Thyroid gland (tissue), 4 donors: Measurements from ENCODE around the gene TTC16. TPM values are rescaled to one million over a fixed set of nuclear protein-coding genes. Genes with fewer than 3 reads are reported as not detected.

ENCODE experiments used
- DNase-seq, 2 donors: peaks; one replicate each; pipeline ENCODE4 v3.0.0-alpha.2; 2019
- H3K27ac ChIP-seq, 3 donors: fragments of 200-600 bp; sonication (generic); 1 replicate in 2 of 3; 2 replicates in 1 of 3; pipeline ENCODE4 v1.5.1; 2016 to 2019; ENCODE audit warnings: mild to moderate bottlenecking in 1 of 3, moderate library complexity in 1 of 3
- H3K27me3 ChIP-seq: fragments of 200-600 bp; sonication (generic); one replicate; pipeline ENCODE4 v1.5.1; 2019
- H3K36me3 ChIP-seq, 2 donors: fragments of 200-600 bp; sonication (generic); one replicate each; pipeline ENCODE4 v1.5.1; 2016 to 2019
- H3K4me1 ChIP-seq, 2 donors: fragments of 200-600 bp; sonication (generic); one replicate each; pipeline ENCODE4 v1.5.1; 2017 to 2019
- H3K4me3 ChIP-seq, 3 donors: fragments of 200-600 bp; sonication (generic); replicated peaks in 1 of 3; 1 replicate in 2 of 3; 2 replicates in 1 of 3; pipeline ENCODE4 v1.5.1; 2016; ENCODE audit warnings: mild to moderate bottlenecking in 1 of 3
- H3K9me3 ChIP-seq: fragments of 200-600 bp; sonication (generic); one replicate; pipeline ENCODE4 v1.5.1; 2017
- CTCF ChIP-seq, 6 experiments: fragments of 200-600 bp in 3 of 6; fragments of 450-650 bp in 3 of 6; sonication (generic) in 3 of 6; IDR thresholded peaks; one replicate each; pipeline ENCODE4 v1.5.1; 2016 to 2019; ENCODE audit warnings: antibody characterized with exemption in 6 of 6, mild to moderate bottlenecking in 2 of 6, inconsistent platforms in 1 of 6, moderate library complexity in 1 of 6
- POLR2A ChIP-seq, 2 donors: fragments of 450-650 bp; IDR thresholded peaks; one replicate each; pipeline ENCODE4 v1.6.1; 2017; ENCODE audit warnings: antibody characterized with exemption in 2 of 2, mild to moderate bottlenecking in 2 of 2, moderate library complexity in 1 of 2
- WGBS, 2 donors: methylation state at CpG; one replicate each; pipeline ENCODE4 v1.1.5; 2017; 5-methylcytosine and 5-hydroxymethylcytosine counted together
- intact Hi-C: fragments of 100-400 bp; cut with DNase I; formaldehyde crosslinking; loops from one replicate; pipeline ENCODE4 v1.15.1; 2023
- total RNA-seq, 4 donors: library from RNA; depleted of rRNA; stranded (reverse); fragments of >200 nt; gene quantifications; one replicate each; pipeline ENCODE4 v1.2.3, GENCODE V29; 2016

The TTC16 gene
- total RNA-seq, 4 donors from 2014 or later = 0.40 to 0.45 (median 0.44) TPM; not detected in 1

- TF ChIP-seq CTCF (IDR thresholded peaks at IDR 0.05) (no peak), POLR2A (IDR thresholded peaks at IDR 0.05) (no peak)
- peaks cover 0 to 9% of the 10 kb centered on the region in 2 donors for H3K4me1 ChIP-seq
- no peaks in the 10 kb centered on the region for H3K36me3 ChIP-seq
- no peak overlapping the region for H3K4me3 ChIP-seq
- H3K9me3 ChIP-seq = no peaks in the 10 kb centered on the region
- no peaks in the 10 kb centered on the region for H3K27me3 ChIP-seq
- DNase-seq = no peak
- intact Hi-C loops = no loop called here
- no peak overlapping the region for H3K27ac ChIP-seq
- WGBS, 2 donors = 59 to 69% methylated on average over 5 of the region's 5 CpGs
Measured at GRCh38 chr9:127707766-127708165, 8.1 kb upstream of the TTC16 start.

- Histone ChIP-seq H3K4me3 (no peak overlapping the region), H3K27me3 (no peaks in the 10 kb centered on the region), H3K27ac (no peak overlapping the region), H3K4me1 (peaks cover under 1 to 12% of the 10 kb centered on the region in 2 donors), H3K36me3 (no peaks in the 10 kb centered on the region), H3K9me3 (no peaks in the 10 kb centered on the region)
- WGBS, 2 donors = 96 to 97% methylated on average over 8 of the region's 8 CpGs
- DNase-seq = no peak
- intact Hi-C loops = no loop called here
- no peak for TF ChIP-seq POLR2A (IDR thresholded peaks at IDR 0.05)
- no peak for TF ChIP-seq CTCF (IDR thresholded peaks at IDR 0.05)
Measured at GRCh38 chr9:127708952-127709587, 6.8 kb upstream of the TTC16 start.

- no peak for DNase-seq
- Histone ChIP-seq H3K4me3 (no peak overlapping the region), H3K9me3 (no peaks in the 10 kb centered on the region), H3K27ac (no peak overlapping the region), H3K36me3 (no peaks in the 10 kb centered on the region), H3K4me1 (peaks cover 13 to 20% of the 10 kb centered on the region in 2 donors), H3K27me3 (no peaks in the 10 kb centered on the region)
- TF ChIP-seq CTCF (IDR thresholded peaks at IDR 0.05) (no peak), POLR2A (IDR thresholded peaks at IDR 0.05) (no peak)
- 95 to 96% methylated on average over 9 to 10 of the region's 10 CpGs for WGBS, 2 donors
- intact Hi-C loops = no loop called here
Measured at GRCh38 chr9:127710204-127710783, 5.6 kb upstream of the TTC16 start.

GRCh38 chr9:127711226-127711701, 4.6 kb upstream of the TTC16 start:
- TF ChIP-seq POLR2A (IDR thresholded peaks at IDR 0.05) (no peak), CTCF (IDR thresholded peaks at IDR 0.05) (no peak)
- Histone ChIP-seq H3K4me1 (peaks cover 17 to 18% of the 10 kb centered on the region in 2 donors), H3K27me3 (no peaks in the 10 kb centered on the region), H3K36me3 (no peaks in the 10 kb centered on the region), H3K4me3 (no peak overlapping the region), H3K27ac (no peak overlapping the region), H3K9me3 (no peaks in the 10 kb centered on the region)
- WGBS, 2 donors = 81 to 89% methylated on average over 9 of the region's 9 CpGs
- no peak for DNase-seq
- intact Hi-C loops = no loop called here

- Histone ChIP-seq H3K4me3 (no peak overlapping the region), H3K27me3 (no peaks in the 10 kb centered on the region), H3K4me1 (peaks cover 18 to 23% of the 10 kb centered on the region in 2 donors), H3K27ac (no peak overlapping the region), H3K9me3 (no peaks in the 10 kb centered on the region), H3K36me3 (no peaks in the 10 kb centered on the region)
- TF ChIP-seq POLR2A (IDR thresholded peaks at IDR 0.05) (no peak), CTCF (IDR thresholded peaks at IDR 0.05) (no peak)
- no peak for DNase-seq
- 87% methylated on average over 9 of the region's 11 CpGs for WGBS, 2 donors
- intact Hi-C loops = no loop called here
Measured at GRCh38 chr9:127711831-127712274, 4.0 kb upstream of the TTC16 start.
